Keratinocyte (primary cell): ENCODE results near the gene REPS1. TPM values are rescaled to one million over a fixed set of nuclear protein-coding genes. Genes with fewer than 3 reads are reported as not detected.

ENCODE experiments used
- DNase-seq: peaks from one replicate; pipeline ENCODE4 v3.0.0-alpha.2; 2011; ENCODE audit warnings: low read depth, missing footprints, low spot score
- FAIRE-seq: peaks from 2 replicates; lab custom pipeline; 2011; peaks lifted over from hg19 to GRCh38; lab: Jason Lieb, UNC
- H2AFZ ChIP-seq: 2 replicates; pipeline ENCODE4 v1.6.0; 2012; ENCODE audit warnings: low read length, control low read depth, inconsistent platforms; ENCODE audit not compliant: control insufficient read depth
- H3K27ac ChIP-seq: 2 replicates; pipeline ENCODE4 v1.5.1; 2011; ENCODE audit warnings: low read length; ENCODE audit not compliant: control insufficient read depth, insufficient read depth
- H3K27me3 ChIP-seq: 3 replicates; pipeline ENCODE4 v1.6.0; 2011; ENCODE audit warnings: low read length; ENCODE audit not compliant: control insufficient read depth, insufficient read depth; ENCODE audit errors: extremely low read depth
- H3K36me3 ChIP-seq, 2 experiments: 2 replicates in 1 of 2; 3 replicates in 1 of 2; pipeline ENCODE4 v1.5.1; 2011; ENCODE audit warnings: low read length in 2 of 2, mild to moderate bottlenecking in 1 of 2; ENCODE audit not compliant: control insufficient read depth in 2 of 2, insufficient read depth in 2 of 2; ENCODE audit errors: extremely low read depth in 1 of 2
- H3K4me1 ChIP-seq: 3 replicates; pipeline ENCODE4 v1.5.1; 2011; ENCODE audit warnings: low read length; ENCODE audit not compliant: control insufficient read depth, insufficient read depth; ENCODE audit errors: extremely low read depth
- H3K4me2 ChIP-seq: 3 replicates; pipeline ENCODE4 v1.6.0; 2011; ENCODE audit warnings: low read depth, low read length; ENCODE audit not compliant: control insufficient read depth, insufficient read depth; ENCODE audit errors: extremely low read depth
- H3K4me3 ChIP-seq, 3 experiments: fragments of 200-600 bp in 1 of 3; sonication (generic) in 1 of 3; 2 replicates in 2 of 3; 3 replicates in 1 of 3; pipeline ENCODE4 v1.5.1; 2011 to 2016; ENCODE audit warnings: low read length in 3 of 3, mild to moderate bottlenecking in 3 of 3, control low read depth in 2 of 3, inconsistent platforms in 1 of 3, low read depth in 1 of 3, mixed read lengths in 1 of 3, mixed run types in 1 of 3, moderate library complexity in 1 of 3; ENCODE audit not compliant: control insufficient read depth in 2 of 3, insufficient read depth in 2 of 3; ENCODE audit errors: extremely low read depth in 1 of 3
- H3K79me2 ChIP-seq: 2 replicates; pipeline ENCODE4 v1.6.0; 2012; ENCODE audit warnings: low read length; ENCODE audit not compliant: control insufficient read depth, insufficient read depth
- H3K9ac ChIP-seq: 3 replicates; pipeline ENCODE4 v1.6.0; 2011; ENCODE audit warnings: low read length; ENCODE audit not compliant: control insufficient read depth, insufficient read depth; ENCODE audit errors: extremely low read depth
- H3K9me1 ChIP-seq: 3 replicates; pipeline ENCODE4 v1.6.0; 2011; ENCODE audit warnings: low read length; ENCODE audit not compliant: control insufficient read depth, insufficient read depth; ENCODE audit errors: extremely low read depth
- H3K9me3 ChIP-seq: 2 replicates; pipeline ENCODE4 v1.5.1; 2012; ENCODE audit warnings: low read depth, low read length; ENCODE audit not compliant: control insufficient read depth
- H4K20me1 ChIP-seq: 3 replicates; pipeline ENCODE4 v1.6.0; 2011; ENCODE audit warnings: low read length; ENCODE audit not compliant: control insufficient read depth, insufficient read depth; ENCODE audit errors: extremely low read depth
- EZH2 ChIP-seq: IDR thresholded peaks from one replicate; pipeline ENCODE4 v1.6.1; 2012; ENCODE audit warnings: inconsistent platforms, mild to moderate bottlenecking, low read length, moderate library complexity
- dilution Hi-C: fragments of 300-500 bp; cut with MboI; formaldehyde crosslinking; loops from one replicate; pipeline ENCODE4 v1.7.0; 2020; ENCODE audit warnings: low sequenced_read_pairs; ENCODE audit not compliant: extremely low pct_ligation_motif_present
- polyA plus RNA-seq, 5 experiments: library from polyadenylated mRNA; depleted of rRNA in 3 of 5; stranded (reverse) in 3 of 5; stranded (forward) in 1 of 5; unstranded in 1 of 5; fragments of >200 nt; gene quantifications; 1 replicate in 1 of 5; 2 replicates in 3 of 5; 3 replicates in 1 of 5; pipeline versions ENCODE4 v1.2.1 to v1.2.3, GENCODE V29; 2011 to 2012; ENCODE audit warnings: missing spikeins in 2 of 5, low read depth in 1 of 5, low replicate concordance in 1 of 5
- TF ChIP-seq, protein P1 (sequence below), 3 experiments: IDR thresholded peaks in 1 of 3; conservative IDR thresholded peaks in 1 of 3; optimal IDR thresholded peaks in 1 of 3; 2 replicates in 2 of 3; 3 replicates in 1 of 3; pipeline versions ENCODE3 to v1.5.1; 2011; ENCODE audit warnings: low read length in 3 of 3, mild to moderate bottlenecking in 3 of 3, moderate library complexity in 2 of 3, control low read depth in 1 of 3, inconsistent platforms in 1 of 3; ENCODE audit not compliant: insufficient read depth in 2 of 3; ENCODE audit errors: extremely low read depth in 1 of 3

The REPS1 gene
- polyA plus RNA-seq, 1 donor (not counting 4 experiments of a cell fraction or from before 2014, with no cell fraction given): 61.3 TPM

DNA sequence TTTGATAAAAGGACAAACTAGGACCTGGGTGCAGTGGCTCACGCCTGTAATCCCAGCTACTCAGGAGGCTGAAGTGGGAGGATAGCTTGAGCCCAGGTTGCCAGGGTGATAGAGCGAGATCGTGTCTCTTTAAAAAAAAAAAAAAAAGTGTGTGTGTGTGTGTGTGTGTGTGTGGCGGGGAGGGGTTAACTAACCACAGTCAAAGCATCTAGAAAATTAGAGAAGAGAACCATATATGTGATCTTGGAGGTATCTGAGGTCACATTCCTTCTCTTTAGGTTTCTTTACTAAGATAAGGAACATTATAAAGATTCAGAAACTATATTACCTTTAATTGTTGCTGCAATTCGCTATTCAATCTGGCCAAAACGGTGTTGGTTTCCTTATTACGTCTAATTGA is 80.9 kb downstream of the REPS1 start:
- Histone ChIP-seq H3K36me3 (peaks cover 18 to 22% of the 10 kb centered on the region in 2 experiments), H3K4me3 (no peak overlapping the region), H3K27ac (no peak overlapping the region), H4K20me1 (no peaks in the 10 kb centered on the region), H3K9ac (no peak overlapping the region), H3K4me2 (no peak overlapping the region), H3K79me2 (no peaks in the 10 kb centered on the region), H3K4me1 (no peaks in the 10 kb centered on the region), H3K9me1 (no peaks in the 10 kb centered on the region), H2AFZ (no peak overlapping the region), H3K27me3 (no peaks in the 10 kb centered on the region), H3K9me3 (no peaks in the 10 kb centered on the region)
- dilution Hi-C loops: no loop called here
- TF ChIP-seq, protein P1, sequence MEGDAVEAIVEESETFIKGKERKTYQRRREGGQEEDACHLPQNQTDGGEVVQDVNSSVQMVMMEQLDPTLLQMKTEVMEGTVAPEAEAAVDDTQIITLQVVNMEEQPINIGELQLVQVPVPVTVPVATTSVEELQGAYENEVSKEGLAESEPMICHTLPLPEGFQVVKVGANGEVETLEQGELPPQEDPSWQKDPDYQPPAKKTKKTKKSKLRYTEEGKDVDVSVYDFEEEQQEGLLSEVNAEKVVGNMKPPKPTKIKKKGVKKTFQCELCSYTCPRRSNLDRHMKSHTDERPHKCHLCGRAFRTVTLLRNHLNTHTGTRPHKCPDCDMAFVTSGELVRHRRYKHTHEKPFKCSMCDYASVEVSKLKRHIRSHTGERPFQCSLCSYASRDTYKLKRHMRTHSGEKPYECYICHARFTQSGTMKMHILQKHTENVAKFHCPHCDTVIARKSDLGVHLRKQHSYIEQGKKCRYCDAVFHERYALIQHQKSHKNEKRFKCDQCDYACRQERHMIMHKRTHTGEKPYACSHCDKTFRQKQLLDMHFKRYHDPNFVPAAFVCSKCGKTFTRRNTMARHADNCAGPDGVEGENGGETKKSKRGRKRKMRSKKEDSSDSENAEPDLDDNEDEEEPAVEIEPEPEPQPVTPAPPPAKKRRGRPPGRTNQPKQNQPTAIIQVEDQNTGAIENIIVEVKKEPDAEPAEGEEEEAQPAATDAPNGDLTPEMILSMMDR (optimal IDR thresholded peaks at IDR 0.05 in 1 of 3, IDR thresholded peaks at IDR 0.05 in 1 of 3, conservative IDR thresholded peaks at IDR 0.05 in 1 of 3; ENCODE audit: extremely low read depth in 1 of 3, insufficient read depth in 2 of 3, low read length in 3 of 3): no peak
- TF ChIP-seq EZH2: no peak
- FAIRE-seq: no peak
- DNase-seq: no peak

DNA sequence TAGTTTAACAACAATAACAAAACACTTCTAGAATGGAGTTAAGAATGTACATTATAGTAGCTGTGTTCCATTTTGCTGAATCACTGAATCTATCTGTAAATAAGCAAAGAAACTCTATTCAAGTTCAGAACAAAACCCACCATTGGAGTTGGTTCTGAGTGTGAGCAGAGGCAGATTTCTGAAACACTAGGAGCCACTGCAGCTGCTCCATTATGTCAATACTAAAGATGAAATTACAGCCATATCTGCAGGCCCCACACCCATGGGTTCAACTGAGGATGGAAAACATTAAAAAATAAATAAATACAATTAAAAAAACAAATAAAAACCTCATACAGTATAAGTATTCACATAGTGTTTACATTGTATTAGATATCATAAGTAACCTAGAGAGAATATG is 91.0 kb downstream of the REPS1 start:
- H3K4me2 ChIP-seq: no peak overlapping the region
- H3K9me3 ChIP-seq: no peaks in the 10 kb centered on the region
- no peak overlapping the region for H3K9ac ChIP-seq
- no peak for DNase-seq
- H3K79me2 ChIP-seq: no peaks in the 10 kb centered on the region
- dilution Hi-C loops: no loop called here
- no peak for TF ChIP-seq EZH2
- TF ChIP-seq, protein P1 (optimal IDR thresholded peaks at IDR 0.05 in 1 of 3, IDR thresholded peaks at IDR 0.05 in 1 of 3, conservative IDR thresholded peaks at IDR 0.05 in 1 of 3; ENCODE audit: extremely low read depth in 1 of 3, insufficient read depth in 2 of 3, low read length in 3 of 3): no peak
- no peaks in the 10 kb centered on the region for H3K27me3 ChIP-seq
- peaks cover 0 to 5% of the 10 kb centered on the region in 2 experiments for H3K36me3 ChIP-seq
- no peak for FAIRE-seq
- H2AFZ ChIP-seq: no peak overlapping the region
- H3K9me1 ChIP-seq: no peaks in the 10 kb centered on the region
- H3K27ac ChIP-seq: no peak overlapping the region
- no peak overlapping the region for H3K4me3 ChIP-seq
- H4K20me1 ChIP-seq: no peaks in the 10 kb centered on the region
- H3K4me1 ChIP-seq: no peaks in the 10 kb centered on the region
